Measurements from ENCODE around the gene ARPP19.

ARPP19 gene

DNA sequence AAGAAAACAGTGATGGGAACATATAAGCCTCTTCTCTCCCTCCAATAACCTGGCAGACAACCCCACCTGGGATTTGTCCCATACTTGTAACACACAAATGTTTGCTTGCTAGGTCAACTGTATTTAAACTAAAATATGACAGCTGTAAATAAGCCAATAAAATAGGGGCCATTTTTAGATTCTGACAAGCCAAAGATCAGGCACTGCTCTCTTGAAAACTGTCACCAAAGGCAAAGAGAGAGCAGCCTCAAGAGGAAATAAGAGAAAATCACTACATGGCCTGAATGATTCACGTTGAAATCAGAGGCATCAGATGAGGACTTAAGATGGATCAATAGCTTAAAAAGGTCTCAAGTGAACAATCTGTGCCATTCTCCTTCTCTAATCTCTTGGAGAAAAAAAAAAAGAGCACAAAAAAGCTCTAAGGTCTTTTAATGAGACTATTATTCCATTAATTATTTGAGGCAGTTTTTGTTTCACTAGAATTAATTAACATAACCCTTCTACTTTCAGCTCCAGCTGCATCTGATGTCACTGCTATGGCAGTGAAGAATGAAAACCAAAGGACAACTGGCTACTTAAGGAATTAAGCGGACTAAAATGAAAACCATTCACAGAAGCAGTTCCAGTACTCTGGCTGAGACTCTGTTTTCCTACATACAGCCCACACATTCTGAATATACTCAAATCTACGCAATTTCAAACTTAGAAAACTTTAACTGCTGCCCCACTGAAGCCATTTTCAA is 59.2 kb downstream of the ARPP19 start:
- H3K9me3 ChIP-seq (replicated peaks in 1 of 11), result no peaks in the 10 kb centered on the region
- H3K27ac ChIP-seq, result no peak overlapping the region
- H3K27me3 ChIP-seq, result no peaks in the 10 kb centered on the region
- H3K4me1 ChIP-seq, result peaks cover 3 to 34% (median 10%) of the 10 kb centered on the region in 10 experiments; a peak in 19 of 20 replicates
- no peak overlapping the region for H3K4me2 ChIP-seq
- no peak overlapping the region for H3K9ac ChIP-seq
- no peaks in the 10 kb centered on the region for H3K36me3 ChIP-seq
- no peak overlapping the region for H3K4me3 ChIP-seq
- peaks cover 4 to 81% (median 38%) of the 10 kb centered on the region in 11 experiments; a peak in 16 of 22 replicates for H4K20me1 ChIP-seq
- no peak for TF ChIP-seq Cebpa-rat (IDR thresholded peaks at IDR 0.05)

DNA sequence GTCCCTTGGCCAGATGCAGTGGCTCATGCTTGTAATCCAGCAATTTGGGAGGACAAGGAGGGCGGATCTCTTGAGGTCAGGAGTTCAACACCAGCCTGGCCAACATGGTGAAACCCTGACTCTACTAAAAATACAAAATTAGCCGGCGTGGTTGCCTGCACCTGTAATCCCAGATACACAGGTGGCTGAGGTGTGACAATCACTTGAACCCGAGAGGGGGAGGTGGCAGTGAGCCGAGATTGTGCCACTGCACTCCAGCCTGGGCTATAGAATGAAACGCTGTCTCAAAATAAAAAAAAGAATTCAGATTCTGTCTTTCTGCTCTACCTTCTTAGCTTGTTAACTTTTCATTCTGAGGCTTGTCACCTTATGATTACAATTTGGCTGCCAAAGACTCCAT is 62.3 kb downstream of the ARPP19 start:
- Histone ChIP-seq H3K36me3 (no peaks in the 10 kb centered on the region), H3K4me1 (peaks cover 17 to 59% (median 23%) of the 10 kb centered on the region in 10 experiments), H3K4me2 (no peak overlapping the region), H3K9ac (no peak overlapping the region), H3K9me3 (replicated peaks in 1 of 11) (no peaks in the 10 kb centered on the region), H4K20me1 (peaks cover 5 to 69% (median 32%) of the 10 kb centered on the region in 11 experiments; a peak in 16 of 22 replicates), H3K27ac (no peak overlapping the region), H3K27me3 (no peaks in the 10 kb centered on the region), H3K4me3 (no peak overlapping the region)
- TF ChIP-seq Cebpa-rat (IDR thresholded peaks at IDR 0.05), result no peak

DNA sequence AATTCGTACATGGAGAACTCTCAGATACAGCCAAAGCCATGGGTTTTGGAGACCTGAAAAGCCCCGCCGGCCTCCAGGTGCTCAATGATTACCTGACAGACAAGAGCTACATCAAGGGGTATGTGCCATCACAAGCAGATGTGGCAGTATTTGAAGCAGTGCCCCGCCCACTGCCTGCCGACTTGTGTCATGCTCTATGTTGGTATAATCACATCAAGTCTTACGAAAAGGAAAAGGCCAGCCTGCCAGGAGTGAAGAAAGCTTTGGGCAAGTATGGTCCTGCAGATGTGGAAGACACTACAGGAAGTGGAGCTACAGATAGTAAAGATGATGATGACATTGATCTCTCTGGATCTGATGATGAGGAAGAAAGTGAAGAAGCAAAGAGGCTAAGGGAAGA is 63.7 kb downstream of the ARPP19 start:
- H3K36me3 ChIP-seq, result peaks cover 0 to 10% (median 4%) of the 10 kb centered on the region in 11 experiments; a peak in 6 of 22 replicates
- H3K9me3 ChIP-seq (replicated peaks in 1 of 11), result peaks cover 0 to 6% (median 0%) of the 10 kb centered on the region in 11 experiments; a peak in 2 of 22 replicates
- H3K4me3 ChIP-seq, result no peak overlapping the region
- H3K27ac ChIP-seq, result peak overlapping the region in 2 of 11 experiments; percentile 53 to 58; a peak in 1 of 22 replicates
- H3K27me3 ChIP-seq, result no peaks in the 10 kb centered on the region
- no peak overlapping the region for H3K9ac ChIP-seq
- H3K4me2 ChIP-seq, result peak overlapping the region in 10 of 11 experiments; percentile 3 to 93 (median 66); a peak in 13 of 22 replicates
- peaks cover 17 to 64% (median 23%) of the 10 kb centered on the region in 10 experiments for H3K4me1 ChIP-seq
- H4K20me1 ChIP-seq, result peaks cover 5 to 55% (median 26%) of the 10 kb centered on the region in 11 experiments; a peak in 15 of 22 replicates
- TF ChIP-seq Cebpa-rat (IDR thresholded peaks at IDR 0.05), result peak in 1 of 11 experiments; percentile 43; a peak in 1 of 22 replicates

DNA sequence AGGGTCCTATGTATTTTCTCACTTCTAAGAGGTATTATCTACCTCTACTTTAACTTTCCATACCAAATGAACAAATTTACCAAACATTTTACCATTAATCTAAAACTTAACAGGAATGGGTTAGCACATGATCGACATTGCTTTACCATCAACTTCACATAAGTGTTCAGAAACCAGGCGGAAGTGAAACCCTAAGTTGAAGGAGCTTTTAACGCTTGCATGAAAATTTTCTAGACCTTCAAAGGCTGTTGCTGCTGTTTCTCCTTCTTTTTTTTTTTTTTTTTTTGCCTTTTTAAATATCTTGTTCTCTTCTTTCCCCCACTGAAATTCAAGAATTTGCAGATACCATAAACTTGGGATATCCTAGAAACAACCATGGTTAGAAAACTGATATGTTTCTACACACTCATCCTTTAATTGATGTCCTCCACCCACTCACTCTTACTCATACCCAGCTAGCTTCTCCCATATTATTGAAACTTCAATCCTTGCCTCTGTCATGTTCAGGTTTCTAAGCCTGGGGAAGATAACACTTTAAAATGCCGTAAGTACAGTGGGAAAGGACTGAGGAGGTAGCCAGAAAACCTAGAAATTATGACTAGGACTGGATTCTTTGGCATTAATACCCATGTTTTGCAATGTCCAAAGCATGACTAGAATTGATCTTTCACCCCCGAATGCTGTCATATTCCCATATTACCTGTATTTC is 64.9 kb downstream of the ARPP19 start:
- peak overlapping the region in 6 of 11 experiments; percentile 11 to 58 (median 40); a peak in 9 of 22 replicates for H3K27ac ChIP-seq
- H3K36me3 ChIP-seq, result peaks cover 0 to 10% (median 4%) of the 10 kb centered on the region in 11 experiments; a peak in 6 of 22 replicates
- H3K4me2 ChIP-seq, result peak overlapping the region; percentile 18 to 93 (median 71)
- no peaks in the 10 kb centered on the region for H3K27me3 ChIP-seq
- peaks cover 17 to 65% (median 23%) of the 10 kb centered on the region in 10 experiments for H3K4me1 ChIP-seq
- peaks cover 5 to 47% (median 16%) of the 10 kb centered on the region in 11 experiments; a peak in 14 of 22 replicates for H4K20me1 ChIP-seq
- peak overlapping the region in 4 of 11 experiments; percentile 13 to 58 (median 24); a peak in 5 of 22 replicates for H3K9ac ChIP-seq
- 0 out of 20 replicates have a peak overlapping the region, but pooled peaks of 1 of the 10 experiments have one; percentile 16 for H3K4me3 ChIP-seq
- peaks cover 0 to 6% (median 0%) of the 10 kb centered on the region in 11 experiments; a peak in 2 of 22 replicates for H3K9me3 ChIP-seq (replicated peaks in 1 of 11)
- no peak for TF ChIP-seq Cebpa-rat (IDR thresholded peaks at IDR 0.05)

DNA sequence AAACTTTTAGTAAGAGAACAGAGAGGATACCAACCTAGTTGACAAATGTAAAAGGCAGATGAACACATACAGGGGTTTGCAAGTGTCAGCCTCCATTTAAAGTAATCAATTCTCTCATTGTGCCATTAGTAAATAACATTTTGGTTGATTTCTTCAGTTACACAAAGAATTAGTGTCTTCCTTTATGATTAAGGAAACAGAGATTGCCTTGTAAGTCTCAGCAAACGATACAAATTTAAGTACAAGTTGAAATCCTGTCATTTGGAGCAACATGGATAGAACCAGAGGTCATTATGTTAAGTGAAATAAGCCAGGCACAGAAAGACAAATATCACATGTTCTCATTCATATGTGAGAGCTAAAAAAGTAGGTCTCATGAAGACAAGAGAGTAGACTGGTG is 66.2 kb downstream of the ARPP19 start:
- Histone ChIP-seq H3K4me1 (peaks cover 17 to 66% (median 24%) of the 10 kb centered on the region in 10 experiments), H4K20me1 (peaks cover 5 to 42% (median 11%) of the 10 kb centered on the region in 11 experiments; a peak in 11 of 22 replicates), H3K9ac (no peak overlapping the region), H3K27me3 (no peaks in the 10 kb centered on the region), H3K9me3 (replicated peaks in 1 of 11) (peaks cover 0 to 6% (median 0%) of the 10 kb centered on the region in 11 experiments; a peak in 2 of 22 replicates), H3K4me3 (no peak overlapping the region), H3K36me3 (peaks cover 0 to 10% (median 4%) of the 10 kb centered on the region in 11 experiments; a peak in 6 of 22 replicates), H3K4me2 (peak overlapping the region in 1 of 11 experiments; percentile 93; a peak in 2 of 22 replicates), H3K27ac (no peak overlapping the region)
- no peak for TF ChIP-seq Cebpa-rat (IDR thresholded peaks at IDR 0.05)

DNA sequence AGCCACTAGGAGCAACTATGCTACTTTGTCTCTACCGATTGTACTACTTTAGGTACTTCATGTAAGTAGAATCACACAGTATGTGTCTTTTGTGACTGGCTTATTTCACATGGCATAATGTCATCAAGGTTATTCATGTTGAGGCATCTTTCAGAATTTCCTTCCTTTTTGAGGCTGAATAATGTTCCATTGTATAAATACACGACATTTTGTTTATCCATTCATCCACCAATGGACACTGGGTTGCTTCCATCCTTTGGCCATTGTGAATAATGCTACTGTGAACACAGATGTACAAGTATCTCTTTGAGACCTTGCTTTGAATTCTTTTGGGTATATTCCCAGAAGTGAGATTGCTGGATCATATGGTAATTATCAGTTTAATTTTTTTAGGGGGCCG is 69.3 kb downstream of the ARPP19 start:
- H4K20me1 ChIP-seq, result peaks cover 0 to 35% (median 5%) of the 10 kb centered on the region in 11 experiments; a peak in 11 of 22 replicates
- H3K4me1 ChIP-seq, result peaks cover 10 to 76% (median 25%) of the 10 kb centered on the region in 10 experiments
- no peak overlapping the region for H3K4me3 ChIP-seq
- H3K4me2 ChIP-seq, result peak overlapping the region in 2 of 11 experiments; percentile 52 to 57; a peak in 3 of 22 replicates
- H3K9ac ChIP-seq, result no peak overlapping the region
- H3K9me3 ChIP-seq (replicated peaks in 1 of 11), result peaks cover 0 to 6% (median 0%) of the 10 kb centered on the region in 11 experiments; a peak in 2 of 22 replicates
- H3K27ac ChIP-seq, result no peak overlapping the region
- H3K36me3 ChIP-seq, result peaks cover 0 to 10% (median 4%) of the 10 kb centered on the region in 11 experiments; a peak in 6 of 22 replicates
- no peak for TF ChIP-seq Cebpa-rat (IDR thresholded peaks at IDR 0.05)
- no peaks in the 10 kb centered on the region for H3K27me3 ChIP-seq

DNA sequence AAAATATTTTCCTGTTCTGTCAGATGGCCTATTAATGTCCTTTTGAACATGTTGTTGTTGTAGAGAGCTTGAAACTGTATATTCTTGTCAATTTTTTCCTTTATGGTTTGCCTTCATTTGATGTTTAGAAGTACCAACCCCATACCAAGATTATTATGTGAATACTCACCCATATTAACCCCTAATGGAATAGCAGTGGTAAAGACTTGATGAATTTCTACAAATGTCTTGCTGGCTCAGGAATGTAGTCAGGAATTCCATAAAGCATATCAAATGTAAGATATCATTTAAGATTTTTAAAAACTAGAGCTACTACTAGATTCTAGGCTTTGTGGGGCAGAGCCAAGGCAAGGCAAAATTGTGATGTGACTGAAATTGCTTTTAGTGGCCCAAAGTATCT is 70.1 kb downstream of the ARPP19 start:
- Histone ChIP-seq H3K27me3 (no peaks in the 10 kb centered on the region), H3K9ac (no peak overlapping the region), H3K4me3 (no peak overlapping the region), H3K36me3 (peaks cover 0 to 10% (median 4%) of the 10 kb centered on the region in 11 experiments; a peak in 6 of 22 replicates), H3K9me3 (replicated peaks in 1 of 11) (peaks cover 0 to 6% (median 0%) of the 10 kb centered on the region in 11 experiments; a peak in 2 of 22 replicates), H3K27ac (no peak overlapping the region), H3K4me1 (peaks cover 2 to 68% (median 18%) of the 10 kb centered on the region in 10 experiments; a peak in 17 of 20 replicates), H4K20me1 (peaks cover 0 to 39% (median 5%) of the 10 kb centered on the region in 11 experiments; a peak in 11 of 22 replicates), H3K4me2 (no peak overlapping the region)
- no peak for TF ChIP-seq Cebpa-rat (IDR thresholded peaks at IDR 0.05)

Data from BLaER1 treated with 17β-estradiol and CSF1 and Interleukin-3, amounts not matched to agents 10 nM and 100 nM (cell line).